Sigmoid colon (tissue), 3 donors: ENCODE results near the gene KBTBD12.

ENCODE experiments used
- CTCF ChIP-seq, 4 experiments: fragments of 450-650 bp in 3 of 4; fragments of 200-600 bp in 1 of 4; IDR thresholded peaks; one replicate each; pipeline ENCODE4 v1.5.1; 2016 to 2019; ENCODE audit warnings: antibody characterized with exemption in 4 of 4, mild to moderate bottlenecking in 3 of 4, moderate library complexity in 2 of 4
- POLR2A ChIP-seq, 2 donors: fragments of 450-650 bp; IDR thresholded peaks; one replicate each; pipeline ENCODE4 v1.6.1; 2016; ENCODE audit warnings: antibody characterized with exemption in 2 of 2, mild to moderate bottlenecking in 2 of 2, moderate library complexity in 2 of 2

- no peak for TF ChIP-seq POLR2A (IDR thresholded peaks at IDR 0.05)
- TF ChIP-seq CTCF (IDR thresholded peaks at IDR 0.05): no peak
Measured at GRCh38 chr3:128014548-128014947, 99.5 kb downstream of the KBTBD12 start.
